ENCODE measurements around the gene ILDR2. TPM values are rescaled to one million over a fixed set of nuclear protein-coding genes. Genes with fewer than 3 reads are reported as not detected.

The ILDR2 gene
- total RNA-seq, 1 donor from 2014 or later = 1.2 TPM

GRCh38 chr1:167012570-167012969, 37.2 kb upstream of the ILDR2 start:
- DNase-seq (ENCODE audit: low spot score) = no peak
- Mint-ChIP-seq H3K4me3 (ENCODE audit: unreplicated experiment) (no peak overlapping the region), H3K27ac (ENCODE audit: unreplicated experiment) (no peak overlapping the region), H3K9me3 (ENCODE audit: unreplicated experiment) (no peaks in the 10 kb centered on the region), H3K27me3 (ENCODE audit: unreplicated experiment) (no peaks in the 10 kb centered on the region), H3K4me1 (ENCODE audit: unreplicated experiment) (peaks cover 8% of the 10 kb centered on the region), H3K36me3 (ENCODE audit: low read depth, unreplicated experiment) (no peaks in the 10 kb centered on the region)
- no peak for TF ChIP-seq CTCF (IDR thresholded peaks at IDR 0.05; ENCODE audit: unreplicated experiment)

- Mint-ChIP-seq H3K4me1 (ENCODE audit: unreplicated experiment) (peaks cover 8% of the 10 kb centered on the region), H3K9me3 (ENCODE audit: unreplicated experiment) (no peaks in the 10 kb centered on the region), H3K36me3 (ENCODE audit: low read depth, unreplicated experiment) (no peaks in the 10 kb centered on the region), H3K27ac (ENCODE audit: unreplicated experiment) (no peak overlapping the region), H3K27me3 (ENCODE audit: unreplicated experiment) (no peaks in the 10 kb centered on the region), H3K4me3 (ENCODE audit: unreplicated experiment) (no peak overlapping the region)
- DNase-seq (ENCODE audit: low spot score) = no peak
- no peak for TF ChIP-seq CTCF (IDR thresholded peaks at IDR 0.05; ENCODE audit: unreplicated experiment)
These were observed 36.3 kb upstream of the ILDR2 start for GRCh38 chr1:167011560-167012191.

- no peaks in the 10 kb centered on the region for H3K4me1 Mint-ChIP-seq (ENCODE audit: unreplicated experiment)
- no peak for DNase-seq (ENCODE audit: low spot score)
- H3K9me3 Mint-ChIP-seq (ENCODE audit: unreplicated experiment) = no peaks in the 10 kb centered on the region
- H3K27me3 Mint-ChIP-seq (ENCODE audit: unreplicated experiment) = no peaks in the 10 kb centered on the region
- H3K36me3 Mint-ChIP-seq (ENCODE audit: low read depth, unreplicated experiment) = no peaks in the 10 kb centered on the region
- TF ChIP-seq CTCF (IDR thresholded peaks at IDR 0.05; ENCODE audit: unreplicated experiment) = no peak
- H3K27ac Mint-ChIP-seq (ENCODE audit: unreplicated experiment) = no peak overlapping the region
- H3K4me3 Mint-ChIP-seq (ENCODE audit: unreplicated experiment) = no peak overlapping the region
These were observed 28.4 kb upstream of the ILDR2 start for GRCh38 chr1:167003711-167004110.

- Mint-ChIP-seq H3K27ac (ENCODE audit: unreplicated experiment) (no peak overlapping the region), H3K27me3 (ENCODE audit: unreplicated experiment) (no peaks in the 10 kb centered on the region), H3K9me3 (ENCODE audit: unreplicated experiment) (no peaks in the 10 kb centered on the region), H3K36me3 (ENCODE audit: low read depth, unreplicated experiment) (no peaks in the 10 kb centered on the region), H3K4me3 (ENCODE audit: unreplicated experiment) (no peak overlapping the region), H3K4me1 (ENCODE audit: unreplicated experiment) (no peaks in the 10 kb centered on the region)
- no peak for DNase-seq (ENCODE audit: low spot score)
- no peak for TF ChIP-seq CTCF (IDR thresholded peaks at IDR 0.05; ENCODE audit: unreplicated experiment)
These were observed 27.0 kb upstream of the ILDR2 start for GRCh38 chr1:167002354-167002753.

- H3K4me1 Mint-ChIP-seq (ENCODE audit: unreplicated experiment) = no peaks in the 10 kb centered on the region
- no peak overlapping the region for H3K27ac Mint-ChIP-seq (ENCODE audit: unreplicated experiment)
- H3K36me3 Mint-ChIP-seq (ENCODE audit: low read depth, unreplicated experiment) = no peaks in the 10 kb centered on the region
- no peaks in the 10 kb centered on the region for H3K27me3 Mint-ChIP-seq (ENCODE audit: unreplicated experiment)
- DNase-seq (ENCODE audit: low spot score) = no peak
- no peak for TF ChIP-seq CTCF (IDR thresholded peaks at IDR 0.05; ENCODE audit: unreplicated experiment)
- H3K9me3 Mint-ChIP-seq (ENCODE audit: unreplicated experiment) = no peaks in the 10 kb centered on the region
- no peak overlapping the region for H3K4me3 Mint-ChIP-seq (ENCODE audit: unreplicated experiment)
These were observed 25.2 kb upstream of the ILDR2 start for GRCh38 chr1:167000546-167000945.
